ENCODE data around the gene YWHAQ. TPM values are rescaled to one million over a fixed set of nuclear protein-coding genes. Genes with fewer than 3 reads are reported as not detected.

The YWHAQ gene
- total and polyA plus RNA-seq, 4 donors: 68.8 to 145 (median 88.0) TPM

- Histone ChIP-seq H3K4me3 (ENCODE audit: low read depth in 1 of 3, low read length in 3 of 3) (no peak overlapping the region), H3K9me3 (ENCODE audit: control insufficient read depth in 4 of 4, low read length in 3 of 4) (peaks cover 1 to 12% (median 6%) of the 10 kb centered on the region in 4 donors), H3K36me3 (ENCODE audit: control insufficient read depth in 4 of 4, insufficient read depth in 3 of 4, low read depth in 1 of 4, low read length in 3 of 4) (peaks cover 0 to 13% (median 11%) of the 10 kb centered on the region in 4 donors), H3K4me1 (ENCODE audit: control insufficient read depth in 4 of 4, insufficient read depth in 4 of 4, low read length in 3 of 4) (no peaks in the 10 kb centered on the region), H3K27me3 (ENCODE audit: control insufficient read depth in 4 of 4, insufficient read depth in 4 of 4, low read length in 3 of 4) (no peaks in the 10 kb centered on the region), H3K27ac (ENCODE audit: low read depth in 1 of 2, low read length in 2 of 2) (no peak overlapping the region), H3K9ac (ENCODE audit: low read depth in 1 of 2, low read length in 2 of 2) (no peak overlapping the region)
- no peak for DNase-seq (ENCODE audit: low spot score)
- no peak for TF ChIP-seq FOXA1 (IDR thresholded peaks at IDR 0.05)
- no peak for TF ChIP-seq FOXA2 (IDR thresholded peaks at IDR 0.05)
- TF ChIP-seq CTCF (IDR thresholded peaks at IDR 0.05; ENCODE audit: low read depth, low read length, missing input control): no peak
- TF ChIP-seq MAX (IDR thresholded peaks at IDR 0.05): no peak
- no peak for TF ChIP-seq RXRA (IDR thresholded peaks at IDR 0.05)
- TF ChIP-seq YY1 (IDR thresholded peaks at IDR 0.05): no peak
- no peak for TF ChIP-seq ATF3 (IDR thresholded peaks at IDR 0.05)
- TF ChIP-seq, protein P1, sequence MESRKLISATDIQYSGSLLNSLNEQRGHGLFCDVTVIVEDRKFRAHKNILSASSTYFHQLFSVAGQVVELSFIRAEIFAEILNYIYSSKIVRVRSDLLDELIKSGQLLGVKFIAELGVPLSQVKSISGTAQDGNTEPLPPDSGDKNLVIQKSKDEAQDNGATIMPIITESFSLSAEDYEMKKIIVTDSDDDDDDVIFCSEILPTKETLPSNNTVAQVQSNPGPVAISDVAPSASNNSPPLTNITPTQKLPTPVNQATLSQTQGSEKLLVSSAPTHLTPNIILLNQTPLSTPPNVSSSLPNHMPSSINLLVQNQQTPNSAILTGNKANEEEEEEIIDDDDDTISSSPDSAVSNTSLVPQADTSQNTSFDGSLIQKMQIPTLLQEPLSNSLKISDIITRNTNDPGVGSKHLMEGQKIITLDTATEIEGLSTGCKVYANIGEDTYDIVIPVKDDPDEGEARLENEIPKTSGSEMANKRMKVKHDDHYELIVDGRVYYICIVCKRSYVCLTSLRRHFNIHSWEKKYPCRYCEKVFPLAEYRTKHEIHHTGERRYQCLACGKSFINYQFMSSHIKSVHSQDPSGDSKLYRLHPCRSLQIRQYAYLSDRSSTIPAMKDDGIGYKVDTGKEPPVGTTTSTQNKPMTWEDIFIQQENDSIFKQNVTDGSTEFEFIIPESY (IDR thresholded peaks at IDR 0.05): no peak
- no peak for TF ChIP-seq NR2F2 (IDR thresholded peaks at IDR 0.05)
- TF ChIP-seq JUND (IDR thresholded peaks at IDR 0.05): no peak
- no peak for TF ChIP-seq GABPA (IDR thresholded peaks at IDR 0.05 in 1 of 2, conservative IDR thresholded peaks at IDR 0.05 in 1 of 2)
- no peak for TF ChIP-seq HNF4A (conservative IDR thresholded peaks at IDR 0.05)
- TF ChIP-seq HNF4G (IDR thresholded peaks at IDR 0.05): no peak
- TF ChIP-seq EGR1 (IDR thresholded peaks at IDR 0.05; ENCODE audit: low read depth in 2 of 2): no peak
- TF ChIP-seq, protein P2, sequence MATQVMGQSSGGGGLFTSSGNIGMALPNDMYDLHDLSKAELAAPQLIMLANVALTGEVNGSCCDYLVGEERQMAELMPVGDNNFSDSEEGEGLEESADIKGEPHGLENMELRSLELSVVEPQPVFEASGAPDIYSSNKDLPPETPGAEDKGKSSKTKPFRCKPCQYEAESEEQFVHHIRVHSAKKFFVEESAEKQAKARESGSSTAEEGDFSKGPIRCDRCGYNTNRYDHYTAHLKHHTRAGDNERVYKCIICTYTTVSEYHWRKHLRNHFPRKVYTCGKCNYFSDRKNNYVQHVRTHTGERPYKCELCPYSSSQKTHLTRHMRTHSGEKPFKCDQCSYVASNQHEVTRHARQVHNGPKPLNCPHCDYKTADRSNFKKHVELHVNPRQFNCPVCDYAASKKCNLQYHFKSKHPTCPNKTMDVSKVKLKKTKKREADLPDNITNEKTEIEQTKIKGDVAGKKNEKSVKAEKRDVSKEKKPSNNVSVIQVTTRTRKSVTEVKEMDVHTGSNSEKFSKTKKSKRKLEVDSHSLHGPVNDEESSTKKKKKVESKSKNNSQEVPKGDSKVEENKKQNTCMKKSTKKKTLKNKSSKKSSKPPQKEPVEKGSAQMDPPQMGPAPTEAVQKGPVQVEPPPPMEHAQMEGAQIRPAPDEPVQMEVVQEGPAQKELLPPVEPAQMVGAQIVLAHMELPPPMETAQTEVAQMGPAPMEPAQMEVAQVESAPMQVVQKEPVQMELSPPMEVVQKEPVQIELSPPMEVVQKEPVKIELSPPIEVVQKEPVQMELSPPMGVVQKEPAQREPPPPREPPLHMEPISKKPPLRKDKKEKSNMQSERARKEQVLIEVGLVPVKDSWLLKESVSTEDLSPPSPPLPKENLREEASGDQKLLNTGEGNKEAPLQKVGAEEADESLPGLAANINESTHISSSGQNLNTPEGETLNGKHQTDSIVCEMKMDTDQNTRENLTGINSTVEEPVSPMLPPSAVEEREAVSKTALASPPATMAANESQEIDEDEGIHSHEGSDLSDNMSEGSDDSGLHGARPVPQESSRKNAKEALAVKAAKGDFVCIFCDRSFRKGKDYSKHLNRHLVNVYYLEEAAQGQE (IDR thresholded peaks at IDR 0.05): no peak
- 95% methylated on average over 3 of the region's 3 CpGs for WGBS
Measured at GRCh38 chr2:9602412-9602811, 28.4 kb downstream of the YWHAQ start.

GRCh38 chr2:9601397-9601796, 29.4 kb downstream of the YWHAQ start:
- peaks cover 1 to 12% (median 6%) of the 10 kb centered on the region in 4 donors for H3K9me3 ChIP-seq (ENCODE audit: control insufficient read depth in 4 of 4, low read length in 3 of 4)
- no peak for TF ChIP-seq CTCF (IDR thresholded peaks at IDR 0.05; ENCODE audit: low read depth, low read length, missing input control)
- TF ChIP-seq MAX (IDR thresholded peaks at IDR 0.05): no peak
- no peak for TF ChIP-seq TAF1 (conservative IDR thresholded peaks at IDR 0.05)
- TF ChIP-seq ATF3 (IDR thresholded peaks at IDR 0.05): no peak
- TF ChIP-seq, protein P2 (IDR thresholded peaks at IDR 0.05): no peak
- TF ChIP-seq HNF4A (conservative IDR thresholded peaks at IDR 0.05): no peak
- no peak for TF ChIP-seq RAD21 (IDR thresholded peaks at IDR 0.05)
- no peak for TF ChIP-seq FOXA2 (IDR thresholded peaks at IDR 0.05)
- TF ChIP-seq EGR1 (IDR thresholded peaks at IDR 0.05; ENCODE audit: low read depth in 2 of 2): no peak
- TF ChIP-seq JUND (IDR thresholded peaks at IDR 0.05): no peak
- DNase-seq (ENCODE audit: low spot score): no peak
- no peaks in the 10 kb centered on the region for H3K4me1 ChIP-seq (ENCODE audit: control insufficient read depth in 4 of 4, insufficient read depth in 4 of 4, low read length in 3 of 4)
- H3K9ac ChIP-seq (ENCODE audit: low read depth in 1 of 2, low read length in 2 of 2): no peak overlapping the region
- WGBS: 96% methylated on average over 5 of the region's 5 CpGs
- no peaks in the 10 kb centered on the region for H3K27me3 ChIP-seq (ENCODE audit: control insufficient read depth in 4 of 4, insufficient read depth in 4 of 4, low read length in 3 of 4)
- no peak overlapping the region for H3K4me3 ChIP-seq (ENCODE audit: low read depth in 1 of 3, low read length in 3 of 3)
- peaks cover 0 to 13% (median 11%) of the 10 kb centered on the region in 4 donors for H3K36me3 ChIP-seq (ENCODE audit: control insufficient read depth in 4 of 4, insufficient read depth in 3 of 4, low read depth in 1 of 4, low read length in 3 of 4)
- H3K27ac ChIP-seq (ENCODE audit: low read depth in 1 of 2, low read length in 2 of 2): no peak overlapping the region

Data from liver (tissue), 9 donors.